Lower leg skin (tissue), 4 donors: Measurements from ENCODE around the gene SLIT3. TPM values are rescaled to one million over a fixed set of nuclear protein-coding genes. Genes with fewer than 3 reads are reported as not detected.

Experiments used
- DNase-seq, 2 donors: peaks; one replicate each; pipeline ENCODE4 v3.0.0-alpha.2; 2019; ENCODE audit warnings: low spot score in 2 of 2
- H3K4me3 ChIP-seq: fragments of 200-600 bp; sonication (generic); 2 replicates; pipeline ENCODE4 v1.5.1; 2017; ENCODE audit warnings: mild to moderate bottlenecking, low read depth; ENCODE audit not compliant: poor library complexity, severe bottlenecking
- POLR2A ChIP-seq, 2 donors: fragments of 450-650 bp; IDR thresholded peaks; one replicate each; pipeline ENCODE4 v1.6.1; 2016 to 2017; ENCODE audit warnings: antibody characterized with exemption in 2 of 2, mild to moderate bottlenecking in 1 of 2, moderate library complexity in 1 of 2
- WGBS, 2 donors: methylation state at CpG; one replicate each; pipeline ENCODE4 v1.1.5; 2018; 5-methylcytosine and 5-hydroxymethylcytosine counted together
- intact Hi-C: fragments of 100-400 bp; cut with DNase I; formaldehyde crosslinking; loops from one replicate; pipeline ENCODE4 v1.15.0; 2023; ENCODE audit warnings: low total_unique reads
- total RNA-seq, 4 donors: library from RNA; depleted of rRNA; stranded (reverse); fragments of >200 nt; gene quantifications; one replicate each; pipeline ENCODE4 v1.1.0, GENCODE V29; 2016
- TF ChIP-seq, protein P1 (sequence below), 3 donors: fragments of 450-650 bp; IDR thresholded peaks; one replicate each; pipeline ENCODE4 v1.5.1; 2016; ENCODE audit warnings: antibody characterized with exemption in 3 of 3, mild to moderate bottlenecking in 3 of 3, moderate library complexity in 2 of 3

SLIT3 gene
- total RNA-seq, 4 donors from 2014 or later = 12.4 to 66.0 (median 22.8) TPM

DNA sequence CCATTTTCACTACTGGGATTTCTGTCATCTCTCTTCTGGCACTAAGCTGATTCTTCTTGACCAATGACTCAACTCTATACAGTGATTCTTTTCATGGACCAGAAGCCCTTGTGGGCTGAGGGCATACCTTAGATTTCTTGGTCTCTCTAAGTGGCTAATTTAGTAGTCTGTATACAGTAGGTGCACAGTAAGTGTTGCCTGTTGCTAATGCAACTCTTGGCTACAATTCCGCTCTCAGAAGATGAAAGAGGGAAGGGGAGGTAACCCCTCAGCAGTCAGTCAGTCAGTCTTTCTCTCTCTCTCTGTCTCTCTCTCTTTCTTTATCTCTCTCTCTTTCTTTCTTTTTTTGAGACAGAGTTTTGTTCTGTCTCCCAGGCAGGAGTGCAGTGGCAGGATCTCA is 606.6 kb downstream of the SLIT3 start:
- intact Hi-C loops = loop anchor here (10.0 kb wide), 2 partner anchors 291 to 611 kb away; partner anchors contain the start of gene SLIT3
- H3K4me3 ChIP-seq = no peak overlapping the region
- no peak for TF ChIP-seq POLR2A (IDR thresholded peaks at IDR 0.05)
- 95 to 97% methylated on average over 1 of the region's 1 CpG for WGBS, 2 donors
- DNase-seq = no peak

DNA sequence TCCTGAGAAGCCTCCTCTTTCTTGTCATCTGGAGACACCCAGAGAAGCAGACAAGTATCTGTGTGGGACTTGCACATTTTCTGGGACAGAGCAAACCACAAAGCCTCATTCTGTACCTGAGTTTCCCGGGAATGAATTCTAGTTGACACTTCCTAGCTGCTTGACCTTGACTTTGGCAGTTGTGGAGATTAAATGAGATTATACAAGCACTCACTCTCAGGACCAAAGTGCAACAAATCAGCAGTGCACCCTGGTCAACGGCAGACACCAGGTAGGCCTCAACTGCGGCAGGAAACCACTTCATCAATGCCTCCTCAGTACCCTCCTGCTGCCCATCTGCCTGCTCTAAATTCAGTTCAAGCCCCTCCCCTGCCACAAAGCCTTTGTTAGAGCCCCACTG is 607.1 kb downstream of the SLIT3 start:
- no peak overlapping the region for H3K4me3 ChIP-seq
- intact Hi-C loops = loop anchor here (10.0 kb wide), 2 partner anchors 291 to 611 kb away; partner anchors contain the start of gene SLIT3
- WGBS, 2 donors = 87 to 89% methylated on average over 3 of the region's 3 CpGs
- no peak for DNase-seq
- TF ChIP-seq, protein P1, sequence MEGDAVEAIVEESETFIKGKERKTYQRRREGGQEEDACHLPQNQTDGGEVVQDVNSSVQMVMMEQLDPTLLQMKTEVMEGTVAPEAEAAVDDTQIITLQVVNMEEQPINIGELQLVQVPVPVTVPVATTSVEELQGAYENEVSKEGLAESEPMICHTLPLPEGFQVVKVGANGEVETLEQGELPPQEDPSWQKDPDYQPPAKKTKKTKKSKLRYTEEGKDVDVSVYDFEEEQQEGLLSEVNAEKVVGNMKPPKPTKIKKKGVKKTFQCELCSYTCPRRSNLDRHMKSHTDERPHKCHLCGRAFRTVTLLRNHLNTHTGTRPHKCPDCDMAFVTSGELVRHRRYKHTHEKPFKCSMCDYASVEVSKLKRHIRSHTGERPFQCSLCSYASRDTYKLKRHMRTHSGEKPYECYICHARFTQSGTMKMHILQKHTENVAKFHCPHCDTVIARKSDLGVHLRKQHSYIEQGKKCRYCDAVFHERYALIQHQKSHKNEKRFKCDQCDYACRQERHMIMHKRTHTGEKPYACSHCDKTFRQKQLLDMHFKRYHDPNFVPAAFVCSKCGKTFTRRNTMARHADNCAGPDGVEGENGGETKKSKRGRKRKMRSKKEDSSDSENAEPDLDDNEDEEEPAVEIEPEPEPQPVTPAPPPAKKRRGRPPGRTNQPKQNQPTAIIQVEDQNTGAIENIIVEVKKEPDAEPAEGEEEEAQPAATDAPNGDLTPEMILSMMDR (IDR thresholded peaks at IDR 0.05) = no peak

DNA sequence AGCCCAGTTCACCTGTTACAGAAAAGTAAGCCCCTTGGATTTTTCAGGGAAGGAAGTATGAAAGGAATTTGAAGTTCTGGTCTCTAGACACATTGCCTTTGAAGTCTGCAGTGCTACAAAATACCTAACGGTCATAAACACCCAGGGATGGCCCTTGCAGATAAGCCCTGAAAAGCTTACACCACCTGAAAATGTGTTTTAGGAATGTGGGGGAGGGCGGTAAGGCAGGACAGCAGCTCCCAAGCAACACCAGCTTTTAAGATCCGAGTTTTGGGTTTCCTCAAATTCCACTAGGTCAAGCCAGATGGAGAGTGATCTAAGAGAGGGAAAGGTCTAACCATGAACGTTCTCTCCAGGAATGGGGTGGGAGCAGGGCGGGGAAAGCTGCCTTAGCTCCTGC is 607.6 kb downstream of the SLIT3 start:
- WGBS, 2 donors = 72 to 78% methylated on average over 5 of the region's 5 CpGs

DNA sequence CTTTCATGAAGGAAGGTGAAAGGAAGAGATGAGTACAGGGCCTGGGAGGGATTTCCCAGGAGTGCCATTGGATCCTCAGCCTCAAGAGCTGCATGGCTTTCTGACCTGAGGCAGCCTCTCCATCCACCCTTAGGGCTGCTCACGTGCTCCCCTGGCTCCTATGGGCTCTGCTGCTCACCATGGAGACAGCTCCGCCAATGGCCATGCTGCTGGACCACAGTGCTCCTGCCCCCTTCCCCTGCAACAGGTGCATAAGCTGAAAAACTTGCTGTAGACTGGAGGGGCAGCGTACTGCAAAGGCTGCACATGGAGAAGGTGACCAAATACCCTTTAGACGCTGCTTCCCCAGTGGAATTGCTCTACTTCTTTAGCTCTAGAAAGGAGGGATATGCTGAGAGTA is 609.0 kb downstream of the SLIT3 start:
- no peak overlapping the region for H3K4me3 ChIP-seq
- 79 to 86% methylated on average over 4 of the region's 4 CpGs for WGBS, 2 donors
- intact Hi-C loops = loop anchor here (10.0 kb wide), 2 partner anchors 293 to 613 kb away; partner anchors contain the start of gene SLIT3
- TF ChIP-seq, protein P1 (IDR thresholded peaks at IDR 0.05) = no peak
- no peak for TF ChIP-seq POLR2A (IDR thresholded peaks at IDR 0.05)
- no peak for DNase-seq

More for the DNA sequence above, 607.6 kb downstream of the SLIT3 start:
- H3K4me3 ChIP-seq = no peak overlapping the region
- DNase-seq = no peak
- intact Hi-C loops = loop anchor here (10.0 kb wide), 2 partner anchors 292 to 612 kb away; partner anchors contain the start of gene SLIT3
- TF ChIP-seq, protein P1 (IDR thresholded peaks at IDR 0.05) = no peak
- no peak for TF ChIP-seq POLR2A (IDR thresholded peaks at IDR 0.05)

DNA sequence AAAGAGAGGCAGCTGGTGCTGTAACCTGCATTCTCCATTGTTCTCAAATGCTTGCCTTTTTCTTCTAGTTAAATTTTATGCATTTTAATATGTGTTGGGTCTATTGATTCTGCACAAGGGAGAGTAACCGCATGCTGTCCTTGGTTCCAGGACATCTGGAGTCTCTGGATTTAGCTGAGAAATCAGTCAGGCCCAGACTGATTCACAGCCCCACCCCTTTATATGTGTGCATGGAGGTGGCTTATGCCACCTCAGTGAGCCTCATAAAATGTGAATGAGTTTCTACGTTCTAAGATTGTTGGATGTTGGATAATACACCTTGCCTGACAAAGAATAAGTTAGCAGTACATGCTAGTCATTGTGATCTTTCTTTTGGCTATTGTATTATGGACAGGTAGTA is 611.7 kb downstream of the SLIT3 start:
- intact Hi-C loops = no loop called here
- no peak overlapping the region for H3K4me3 ChIP-seq
- WGBS, 2 donors = 82 to 90% methylated on average over 2 of the region's 2 CpGs
- no peak for TF ChIP-seq POLR2A (IDR thresholded peaks at IDR 0.05)
- TF ChIP-seq, protein P1 (IDR thresholded peaks at IDR 0.05) = no peak
- DNase-seq = no peak

DNA sequence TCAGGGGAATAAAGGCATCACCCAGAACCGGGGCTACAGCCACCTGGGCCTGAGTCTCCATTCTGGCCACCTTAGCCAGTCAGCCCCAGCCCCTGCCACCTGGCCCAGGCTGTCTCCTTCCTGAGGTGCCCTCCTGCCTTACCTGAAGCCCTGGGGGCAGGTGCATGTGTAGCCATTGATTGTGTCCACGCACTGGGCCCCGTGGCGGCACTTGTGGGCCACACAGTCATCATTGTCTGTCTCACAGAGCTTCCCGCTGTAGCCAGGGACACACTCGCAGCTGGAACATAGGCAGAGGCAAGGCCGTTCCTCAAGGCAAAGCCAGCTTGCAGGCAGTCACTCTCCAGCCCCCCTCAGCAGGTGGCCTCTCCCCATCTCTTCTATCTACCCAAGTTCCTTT is 614.1 kb downstream of the SLIT3 start:
- TF ChIP-seq, protein P1 (IDR thresholded peaks at IDR 0.05) = no peak
- TF ChIP-seq POLR2A (IDR thresholded peaks at IDR 0.05) = no peak
- intact Hi-C loops = no loop called here
- no peak overlapping the region for H3K4me3 ChIP-seq
- no peak for DNase-seq
- WGBS, 2 donors = 93 to 97% methylated on average over 4 to 7 of the region's 7 CpGs
